Fibroblast of pulmonary artery (primary cell): ENCODE data around the gene SFTPA2.
"Not testable (repeated sequence)": the region's sequence is repeated elsewhere in the genome, so short reads cannot be mapped to it uniquely, and the experiment has no call there.

Source experiments
- DNase-seq: peaks from one replicate; pipeline ENCODE4 v3.0.0-alpha.2; 2010; ENCODE audit warnings: low read depth
- H3K4me3 ChIP-seq: replicated peaks from 2 replicates; pipeline ENCODE4 v1.5.1; 2011; ENCODE audit warnings: low read depth, mild to moderate bottlenecking, control low read depth, low read length, moderate library complexity
- CTCF ChIP-seq: IDR thresholded peaks from 2 replicates; pipeline ENCODE4 v1.5.1; 2011; ENCODE audit warnings: mild to moderate bottlenecking, control low read depth, low read length, inconsistent platforms; ENCODE audit errors: missing control alignments

The SFTPA2 gene

DNA sequence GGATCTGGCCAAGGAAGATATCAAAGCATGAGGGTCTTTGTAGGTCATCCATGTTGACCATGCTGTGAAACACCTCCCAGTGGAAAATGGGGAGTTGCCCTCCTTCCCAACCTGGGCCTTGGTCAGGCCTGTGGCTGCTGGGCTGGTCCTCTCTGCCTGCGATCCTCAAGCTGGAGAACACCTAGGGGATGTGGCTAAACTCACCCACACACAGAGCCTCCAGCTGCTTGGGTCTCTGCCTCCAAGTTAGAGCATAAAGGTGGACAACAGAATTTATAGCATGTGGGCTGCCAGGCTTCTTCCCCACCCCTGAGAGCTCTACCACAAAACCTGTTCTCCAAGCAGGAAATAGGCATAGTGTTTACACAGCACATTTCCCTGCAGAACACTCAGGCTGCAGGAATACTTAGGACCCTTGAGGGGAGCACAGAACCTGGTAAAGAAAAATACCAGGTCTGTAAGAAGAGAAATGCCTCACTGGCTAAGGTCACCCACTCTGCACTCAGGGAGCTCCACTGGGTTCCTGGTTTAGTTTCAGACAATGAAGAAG, at the start of gene SFTPA2:
SFTPA2 (minus strand) TSS at position 248 of the 550 bp plus-strand sequence. CDS start 924 bp downstream, outside the sequence.
- H3K4me3 ChIP-seq = no peak within 1 kb of the TSS
- no peak for TF ChIP-seq CTCF
- no peak for DNase-seq

DNA sequence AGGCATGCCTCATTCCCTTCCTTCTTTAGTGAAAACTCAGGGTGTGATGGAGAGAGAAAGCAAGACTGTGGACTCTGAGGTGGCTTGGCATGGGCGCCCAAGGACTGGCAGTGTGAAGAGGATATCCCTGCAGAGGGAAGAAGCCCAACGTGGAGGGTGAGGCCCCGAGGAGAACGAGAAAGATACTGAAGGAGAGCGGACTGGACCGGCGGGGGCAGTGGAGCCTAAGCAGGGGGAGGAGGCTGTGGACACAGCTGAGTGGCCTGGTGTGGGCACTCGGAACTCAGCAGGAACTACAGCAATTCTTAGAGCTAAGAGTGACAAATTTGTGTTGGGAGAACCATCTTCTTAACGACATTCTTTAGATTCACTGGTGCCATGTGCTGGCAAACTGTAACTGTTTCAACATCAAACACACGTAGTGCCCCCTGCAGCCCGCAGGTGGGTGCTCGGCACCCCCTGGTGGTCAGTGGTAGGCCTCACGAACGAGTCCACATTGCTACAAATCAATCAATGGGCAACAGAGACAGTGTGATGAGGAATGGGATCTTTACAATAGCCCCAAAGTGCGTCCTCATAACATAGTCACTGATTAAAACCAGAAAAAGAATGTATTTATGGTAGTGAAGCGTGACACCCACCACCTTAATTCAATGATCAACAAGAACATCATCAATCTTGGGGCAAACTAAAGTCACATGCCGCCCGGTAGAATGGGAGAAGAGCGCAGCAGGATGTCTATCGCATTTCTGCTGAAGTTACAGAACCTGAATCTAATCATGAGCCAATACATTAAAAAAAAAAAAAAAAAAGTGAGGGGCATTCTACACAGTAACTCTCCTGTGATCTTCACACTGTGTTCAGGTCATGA, 48.5 kb upstream of the SFTPA2 start:
- DNase-seq = peak; percentile 30
- no peak overlapping the region for H3K4me3 ChIP-seq
- TF ChIP-seq CTCF = peak; percentile 67

GRCh38 chr10:79605308-79605707, 45.1 kb upstream of the SFTPA2 start:
- no peak for TF ChIP-seq CTCF
- no peak for DNase-seq
- no peak overlapping the region for H3K4me3 ChIP-seq

GRCh38 chr10:79604294-79604693, 44.1 kb upstream of the SFTPA2 start:
- TF ChIP-seq CTCF = no peak
- H3K4me3 ChIP-seq = no peak overlapping the region
- no peak for DNase-seq

GRCh38 chr10:79602953-79603352, 42.7 kb upstream of the SFTPA2 start:
- H3K4me3 ChIP-seq = no peak overlapping the region
- no peak for TF ChIP-seq CTCF
- DNase-seq = no peak

- no peak overlapping the region for H3K4me3 ChIP-seq
- no peak for DNase-seq
- no peak for TF ChIP-seq CTCF
These were observed 41.7 kb upstream of the SFTPA2 start for GRCh38 chr10:79601939-79602338.

DNA sequence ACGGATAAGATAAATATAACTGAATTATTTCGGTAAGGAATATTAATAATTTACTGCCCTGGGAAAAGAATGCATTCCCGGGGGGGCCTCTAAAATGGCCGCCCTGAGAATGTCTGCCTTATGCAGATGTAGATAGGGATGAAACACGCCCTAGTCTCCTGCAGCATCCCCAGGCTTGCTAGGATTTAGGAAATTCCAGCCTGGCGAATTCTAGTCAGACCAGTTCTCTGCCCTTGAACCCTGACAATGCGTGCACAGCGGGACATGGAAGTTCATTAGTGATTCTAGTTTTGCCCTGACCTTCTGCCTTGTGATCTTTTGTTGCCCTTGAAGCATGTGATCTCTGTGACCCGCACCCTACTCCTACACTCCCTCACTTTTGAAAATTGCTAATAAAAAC, 39.4 kb upstream of the SFTPA2 start:
- not testable (repeated sequence) for H3K4me3 ChIP-seq, DNase-seq
